Adipose tissue (tissue), 3 donors: ENCODE results near the gene ZDHHC11B. TPM values are rescaled to one million over a fixed set of nuclear protein-coding genes. Genes with fewer than 3 reads are reported as not detected.

Source experiments
- H3K27ac ChIP-seq: one replicate; pipeline ENCODE4 v1.5.1; 2013; ENCODE audit warnings: low read depth, low read length
- WGBS, 3 donors: extraction: QIAGEN DNeasy Blood & Tissue Kit; methylation state at CpG; one replicate each; pipeline ENCODE4 v1.1.7; 2013; 5-methylcytosine and 5-hydroxymethylcytosine counted together
- polyA plus RNA-seq, 3 donors: library from polyadenylated mRNA; stranded (reverse); fragments of 200-250 nt; gene quantifications; one replicate each; pipeline ENCODE4 v1.2.3, GENCODE V29; 2013
- donor health status: healthy with polysubstance abuse.
- donor health status: Bipolar disorder and iron deficiency.
- donor health status: healthy.

Gene ZDHHC11B
- polyA plus RNA-seq, 3 donors, result 1.1 to 4.4 (median 2.7) TPM

GRCh38 chr5:672329-673160, 112.0 kb downstream of the ZDHHC11B start:
- no peak overlapping the region for H3K27ac ChIP-seq
- 9 to 27% (median 10%) methylated on average over 27 of the region's 27 CpGs for WGBS, 3 donors

GRCh38 chr5:671459-672328, 112.8 kb downstream of the ZDHHC11B start:
- WGBS, 3 donors, result 15 to 30% (median 24%) methylated on average over 24 to 27 of the region's 27 CpGs
- H3K27ac ChIP-seq, result no peak overlapping the region

- H3K27ac ChIP-seq, result no peak overlapping the region
- WGBS, 3 donors, result 66 to 79% (median 70%) methylated on average over 33 of the region's 33 CpGs
Measured at GRCh38 chr5:670396-671270, 113.9 kb downstream of the ZDHHC11B start.

- H3K27ac ChIP-seq, result no peak overlapping the region
- WGBS, 3 donors, result 88 to 90% (median 90%) methylated on average over 19 to 22 of the region's 22 CpGs
Measured at GRCh38 chr5:669842-670395, 114.6 kb downstream of the ZDHHC11B start.

- 63 to 76% (median 71%) methylated on average over 38 to 40 of the region's 40 CpGs for WGBS, 3 donors
- H3K27ac ChIP-seq, result no peak overlapping the region
Measured at GRCh38 chr5:669111-669841, 115.3 kb downstream of the ZDHHC11B start.

- no peak overlapping the region for H3K27ac ChIP-seq
- 84 to 90% (median 87%) methylated on average over 33 to 41 of the region's 44 CpGs for WGBS, 3 donors
Measured at GRCh38 chr5:668283-668995, 116.1 kb downstream of the ZDHHC11B start.

- WGBS, 3 donors, result 92 to 96% (median 95%) methylated on average over 13 of the region's 13 CpGs
- no peak overlapping the region for H3K27ac ChIP-seq
Measured at GRCh38 chr5:666816-667498, 117.6 kb downstream of the ZDHHC11B start.

GRCh38 chr5:665956-666711, 118.4 kb downstream of the ZDHHC11B start:
- WGBS, 3 donors, result 93 to 94% (median 94%) methylated on average over 40 of the region's 40 CpGs
- H3K27ac ChIP-seq, result no peak overlapping the region

GRCh38 chr5:665541-665955, 119.0 kb downstream of the ZDHHC11B start:
- 73 to 100% (median 91%) methylated on average over 4 to 8 of the region's 8 CpGs for WGBS, 3 donors

GRCh38 chr5:664994-665360, 119.6 kb downstream of the ZDHHC11B start:
- 96 to 98% (median 97%) methylated on average over 20 of the region's 20 CpGs for WGBS, 3 donors

More at GRCh38 chr5:665541-665955, 119.0 kb downstream of the ZDHHC11B start:
- no peak overlapping the region for H3K27ac ChIP-seq

GRCh38 chr5:664343-664993, 120.1 kb downstream of the ZDHHC11B start:
- 50 to 91% (median 82%) methylated on average over 24 of the region's 24 CpGs for WGBS, 3 donors
- H3K27ac ChIP-seq, result no peak overlapping the region

More at GRCh38 chr5:664994-665360, 119.6 kb downstream of the ZDHHC11B start:
- H3K27ac ChIP-seq, result no peak overlapping the region

- H3K27ac ChIP-seq, result no peak overlapping the region
- 89 to 96% (median 91%) methylated on average over 38 of the region's 38 CpGs for WGBS, 3 donors
Measured at GRCh38 chr5:663436-664342, 120.8 kb downstream of the ZDHHC11B start.

- no peak overlapping the region for H3K27ac ChIP-seq
- WGBS, 3 donors, result 94 to 98% (median 98%) methylated on average over 56 of the region's 56 CpGs
Measured at GRCh38 chr5:662751-663435, 121.6 kb downstream of the ZDHHC11B start.
